GM23338 (cell line): ENCODE measurements around the gene USP46. TPM values are rescaled to one million over a fixed set of nuclear protein-coding genes. Genes with fewer than 3 reads are reported as not detected.

Experiments used
- ATAC-seq: fragments of 200-7000 bp; cut with Tn5 transposase; 3 replicates; pipeline ENCODE4 v1.9.1; 2020
- DNase-seq: peaks from one replicate; pipeline ENCODE4 v3.0.0-alpha.2; 2015; ENCODE audit warnings: low spot score
- H2AFZ ChIP-seq: fragments of 200-600 bp; sonication (generic); 2 replicates; pipeline ENCODE4 v1.8.0; 2016; ENCODE audit warnings: antibody characterized with exemption, mild to moderate bottlenecking, moderate library complexity
- H3F3A ChIP-seq: fragments of 200-600 bp; sonication (generic); replicated peaks from 2 replicates; pipeline ENCODE4 v1.8.0; 2017; ENCODE audit warnings: antibody characterized with exemption, mixed run types, low read depth
- H3K27ac ChIP-seq: fragments of 200-600 bp; sonication (generic); 2 replicates; pipeline ENCODE4 v1.6.1; 2016; ENCODE audit warnings: low read depth
- H3K27me3 ChIP-seq: fragments of 200-600 bp; sonication (generic); 2 replicates; pipeline ENCODE4 v1.8.0; 2016; ENCODE audit warnings: mild to moderate bottlenecking, mixed run types, moderate library complexity; ENCODE audit not compliant: insufficient read depth
- H3K36me3 ChIP-seq: fragments of 200-600 bp; sonication (generic); 2 replicates; pipeline ENCODE4 v1.8.0; 2016; ENCODE audit warnings: mild to moderate bottlenecking; ENCODE audit not compliant: insufficient read depth
- H3K4me1 ChIP-seq: fragments of 200-600 bp; sonication (generic); 2 replicates; pipeline ENCODE4 v1.8.0; 2016; ENCODE audit warnings: mild to moderate bottlenecking, moderate library complexity; ENCODE audit not compliant: insufficient read depth
- H3K4me2 ChIP-seq: fragments of 200-600 bp; sonication (generic); 2 replicates; pipeline ENCODE4 v1.7.1; 2017; ENCODE audit warnings: mixed run types
- H3K4me3 ChIP-seq: fragments of 200-600 bp; sonication (generic); 2 replicates; pipeline ENCODE4 v1.6.1; 2016; ENCODE audit warnings: mixed run types
- H3K79me2 ChIP-seq: fragments of 200-600 bp; sonication (generic); replicated peaks from 2 replicates; pipeline ENCODE4 v1.8.0; 2017; ENCODE audit warnings: mild to moderate bottlenecking; ENCODE audit not compliant: insufficient read depth
- H3K9me2 ChIP-seq: fragments of 200-600 bp; sonication (generic); 2 replicates; pipeline ENCODE4 v1.8.0; 2017; ENCODE audit not compliant: insufficient read depth
- H4K20me1 ChIP-seq: fragments of 200-600 bp; sonication (generic); replicated peaks from 2 replicates; pipeline ENCODE4 v1.8.0; 2017; ENCODE audit warnings: mild to moderate bottlenecking; ENCODE audit not compliant: insufficient read depth
- H3K27ac Mint-ChIP-seq: 2 replicates; pipeline ENCODE4 v1.8.0; 2020; ENCODE audit warnings: inconsistent platforms, mild to moderate bottlenecking, moderate library complexity, mixed read lengths
- H3K27me3 Mint-ChIP-seq: 3 replicates; pipeline ENCODE4 v1.8.0; 2022; ENCODE audit warnings: low read depth, mild to moderate bottlenecking, moderate library complexity, mixed read lengths, inconsistent platforms; ENCODE audit not compliant: insufficient read depth, poor library complexity
- H3K36me3 Mint-ChIP-seq: 3 replicates; pipeline ENCODE4 v1.8.0; 2021; ENCODE audit warnings: low read depth, mild to moderate bottlenecking, inconsistent platforms, moderate library complexity, mixed read lengths
- H3K4me1 Mint-ChIP-seq: 3 replicates; pipeline ENCODE4 v1.8.0; 2020; ENCODE audit warnings: mild to moderate bottlenecking, inconsistent platforms, mixed read lengths
- H3K4me3 Mint-ChIP-seq: 3 replicates; pipeline ENCODE4 v1.8.0; 2021; ENCODE audit warnings: moderate library complexity, mild to moderate bottlenecking, inconsistent platforms, mixed read lengths
- H3K9me3 Mint-ChIP-seq: 3 replicates; pipeline ENCODE4 v1.8.0; 2020; ENCODE audit warnings: moderate library complexity, mild to moderate bottlenecking, inconsistent platforms, mixed read lengths
- CREB1 ChIP-seq: fragments of 250-450 bp; sonication (Bioruptor Pico); IDR thresholded peaks from 2 replicates; pipeline ENCODE4 v1.5.0; 2020; ENCODE audit warnings: low read depth, mild to moderate bottlenecking, moderate library complexity
- EZH2 ChIP-seq: fragments of 200-600 bp; sonication (generic); IDR thresholded peaks from one replicate; pipeline ENCODE4 v1.8.0; 2017; ENCODE audit warnings: antibody characterized with exemption, mild to moderate bottlenecking, low read depth; ENCODE audit not compliant: unreplicated experiment
- EZH2phosphoT487 ChIP-seq: fragments of 200-600 bp; sonication (generic); IDR thresholded peaks from one replicate; pipeline ENCODE4 v1.8.1; 2018; ENCODE audit warnings: antibody characterized with exemption; ENCODE audit not compliant: unreplicated experiment
- JUNB ChIP-seq: IDR thresholded peaks from one replicate; pipeline ENCODE4 v1.6.1; 2016; ENCODE audit warnings: antibody characterized with exemption; ENCODE audit not compliant: unreplicated experiment
- NANOG ChIP-seq: IDR thresholded peaks from 2 replicates; pipeline ENCODE4 v1.6.1; 2016; ENCODE audit warnings: antibody characterized with exemption, borderline replicate concordance
- POLR2AphosphoS5 ChIP-seq: IDR thresholded peaks from 2 replicates; pipeline ENCODE4 v1.6.1; 2016; ENCODE audit warnings: antibody characterized with exemption, low read depth
- STAT1 ChIP-seq: IDR thresholded peaks from one replicate; pipeline ENCODE4 v1.6.1; 2016; ENCODE audit warnings: antibody characterized with exemption; ENCODE audit not compliant: unreplicated experiment
- ZNF114 ChIP-seq: fragments of 250-450 bp; sonication (Bioruptor Pico); IDR thresholded peaks from 2 replicates; pipeline ENCODE4 v1.5.0; 2020; ENCODE audit warnings: mild to moderate bottlenecking, moderate library complexity
- ZNF331 ChIP-seq: fragments of 250-450 bp; sonication (Bioruptor Pico); IDR thresholded peaks from 2 replicates; pipeline ENCODE4 v1.5.0; 2020; ENCODE audit warnings: low read depth, mild to moderate bottlenecking, moderate library complexity
- polyA plus RNA-seq: library from polyadenylated mRNA; unstranded; fragments of >200 nt; fragmentation: Nextera tagmentation; extraction: Ambion mirVana; gene quantifications from 2 replicates; pipeline ENCODE4 v1.2.1, GENCODE V29; 2016
- total RNA-seq: library from RNA; depleted of rRNA; stranded (reverse); fragments of >200 nt; shearing (Covaris generic); gene quantifications from 2 replicates; pipeline ENCODE4 v1.2.3, GENCODE V29; 2014
- TF ChIP-seq, protein P1 (sequence below), 2 experiments: fragments of 200-600 bp in 1 of 2; sonication (generic) in 1 of 2; conservative IDR thresholded peaks; 2 replicates each; pipeline versions ENCODE4 v1.5.1 to v1.6.1; 2016 to 2017; ENCODE audit warnings: antibody characterized with exemption in 2 of 2, low read depth in 2 of 2, mild to moderate bottlenecking in 2 of 2, moderate library complexity in 1 of 2
- TF ChIP-seq, protein P2 (sequence below): IDR thresholded peaks from one replicate; pipeline ENCODE4 v1.6.1; 2018; ENCODE audit warnings: antibody characterized with exemption; ENCODE audit not compliant: unreplicated experiment
- TF ChIP-seq, protein P3 (sequence below): fragments of 250-450 bp; sonication (Bioruptor Pico); IDR thresholded peaks from 2 replicates; pipeline ENCODE4 v1.5.0; 2020; ENCODE audit warnings: mild to moderate bottlenecking, moderate library complexity
- TF ChIP-seq, protein P4 (sequence below): IDR thresholded peaks from 2 replicates; pipeline ENCODE4 v1.6.1; 2016; ENCODE audit warnings: antibody characterized with exemption

USP46 gene
- total and polyA plus RNA-seq, 2 experiments from 2014 or later, result 40.5 to 59.4 TPM

DNA sequence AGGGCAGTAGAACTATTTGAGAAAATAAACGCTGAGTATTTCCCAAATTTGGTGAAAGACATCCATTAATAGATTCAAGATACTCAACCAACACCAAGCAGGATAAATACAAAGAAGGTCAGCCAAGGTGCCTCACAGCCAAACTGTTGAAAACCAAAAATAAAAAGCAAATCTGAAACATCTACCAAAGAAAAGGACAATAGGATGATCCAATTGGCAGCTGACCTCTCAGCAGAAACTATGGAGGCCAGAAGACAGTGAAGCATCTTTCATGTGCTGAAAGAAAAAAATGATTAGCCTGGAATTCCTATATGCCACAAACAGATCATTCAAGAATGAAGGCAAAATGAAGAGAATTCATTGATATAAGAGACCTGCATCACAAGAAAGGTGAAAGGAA is 44.9 kb downstream of the USP46 start:
- Mint-ChIP-seq H3K36me3 (peaks cover 46% of the 10 kb centered on the region), H3K4me3 (no peak overlapping the region)

More for the DNA sequence above, 44.9 kb downstream of the USP46 start:
- no peak for ATAC-seq
- Mint-ChIP-seq H3K4me1 (peaks cover 6% of the 10 kb centered on the region; the same call in 2 of the 3 replicates), H3K27me3 (peaks cover 3% of the 10 kb centered on the region), H3K9me3 (no peaks in the 10 kb centered on the region), H3K27ac (no peak overlapping the region)
- H4K20me1 ChIP-seq, result no peaks in the 10 kb centered on the region; the same call in none of the 2 replicates
- peaks cover 10% of the 10 kb centered on the region; the same call in 1 of the 2 replicates for H3K36me3 ChIP-seq
- H3K4me1 ChIP-seq, result peaks cover 5% of the 10 kb centered on the region
- peaks cover 67% of the 10 kb centered on the region for H3K79me2 ChIP-seq
- H2AFZ ChIP-seq, result no peak overlapping the region
- H3F3A ChIP-seq, result no peaks in the 10 kb centered on the region
- no peak for DNase-seq
- H3K4me2 ChIP-seq, result no peak overlapping the region
- H3K4me3 ChIP-seq, result no peak overlapping the region
- no peak overlapping the region for H3K27ac ChIP-seq
- H3K27me3 ChIP-seq, result no peaks in the 10 kb centered on the region
- TF ChIP-seq NANOG, result no peak
- no peak for TF ChIP-seq CREB1 (CRISPR knock-in tag)
- TF ChIP-seq POLR2AphosphoS5, result no peak
- TF ChIP-seq EZH2, result no peak
- TF ChIP-seq, protein P1, sequence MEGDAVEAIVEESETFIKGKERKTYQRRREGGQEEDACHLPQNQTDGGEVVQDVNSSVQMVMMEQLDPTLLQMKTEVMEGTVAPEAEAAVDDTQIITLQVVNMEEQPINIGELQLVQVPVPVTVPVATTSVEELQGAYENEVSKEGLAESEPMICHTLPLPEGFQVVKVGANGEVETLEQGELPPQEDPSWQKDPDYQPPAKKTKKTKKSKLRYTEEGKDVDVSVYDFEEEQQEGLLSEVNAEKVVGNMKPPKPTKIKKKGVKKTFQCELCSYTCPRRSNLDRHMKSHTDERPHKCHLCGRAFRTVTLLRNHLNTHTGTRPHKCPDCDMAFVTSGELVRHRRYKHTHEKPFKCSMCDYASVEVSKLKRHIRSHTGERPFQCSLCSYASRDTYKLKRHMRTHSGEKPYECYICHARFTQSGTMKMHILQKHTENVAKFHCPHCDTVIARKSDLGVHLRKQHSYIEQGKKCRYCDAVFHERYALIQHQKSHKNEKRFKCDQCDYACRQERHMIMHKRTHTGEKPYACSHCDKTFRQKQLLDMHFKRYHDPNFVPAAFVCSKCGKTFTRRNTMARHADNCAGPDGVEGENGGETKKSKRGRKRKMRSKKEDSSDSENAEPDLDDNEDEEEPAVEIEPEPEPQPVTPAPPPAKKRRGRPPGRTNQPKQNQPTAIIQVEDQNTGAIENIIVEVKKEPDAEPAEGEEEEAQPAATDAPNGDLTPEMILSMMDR (conservative IDR thresholded peaks at IDR 0.05; ENCODE audit: low read depth in 2 of 2), result no peak
- TF ChIP-seq ZNF114 (CRISPR knock-in tag), result no peak
- TF ChIP-seq, protein P2, sequence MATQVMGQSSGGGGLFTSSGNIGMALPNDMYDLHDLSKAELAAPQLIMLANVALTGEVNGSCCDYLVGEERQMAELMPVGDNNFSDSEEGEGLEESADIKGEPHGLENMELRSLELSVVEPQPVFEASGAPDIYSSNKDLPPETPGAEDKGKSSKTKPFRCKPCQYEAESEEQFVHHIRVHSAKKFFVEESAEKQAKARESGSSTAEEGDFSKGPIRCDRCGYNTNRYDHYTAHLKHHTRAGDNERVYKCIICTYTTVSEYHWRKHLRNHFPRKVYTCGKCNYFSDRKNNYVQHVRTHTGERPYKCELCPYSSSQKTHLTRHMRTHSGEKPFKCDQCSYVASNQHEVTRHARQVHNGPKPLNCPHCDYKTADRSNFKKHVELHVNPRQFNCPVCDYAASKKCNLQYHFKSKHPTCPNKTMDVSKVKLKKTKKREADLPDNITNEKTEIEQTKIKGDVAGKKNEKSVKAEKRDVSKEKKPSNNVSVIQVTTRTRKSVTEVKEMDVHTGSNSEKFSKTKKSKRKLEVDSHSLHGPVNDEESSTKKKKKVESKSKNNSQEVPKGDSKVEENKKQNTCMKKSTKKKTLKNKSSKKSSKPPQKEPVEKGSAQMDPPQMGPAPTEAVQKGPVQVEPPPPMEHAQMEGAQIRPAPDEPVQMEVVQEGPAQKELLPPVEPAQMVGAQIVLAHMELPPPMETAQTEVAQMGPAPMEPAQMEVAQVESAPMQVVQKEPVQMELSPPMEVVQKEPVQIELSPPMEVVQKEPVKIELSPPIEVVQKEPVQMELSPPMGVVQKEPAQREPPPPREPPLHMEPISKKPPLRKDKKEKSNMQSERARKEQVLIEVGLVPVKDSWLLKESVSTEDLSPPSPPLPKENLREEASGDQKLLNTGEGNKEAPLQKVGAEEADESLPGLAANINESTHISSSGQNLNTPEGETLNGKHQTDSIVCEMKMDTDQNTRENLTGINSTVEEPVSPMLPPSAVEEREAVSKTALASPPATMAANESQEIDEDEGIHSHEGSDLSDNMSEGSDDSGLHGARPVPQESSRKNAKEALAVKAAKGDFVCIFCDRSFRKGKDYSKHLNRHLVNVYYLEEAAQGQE, result no peak
- no peak for TF ChIP-seq JUNB
- TF ChIP-seq, protein P3, sequence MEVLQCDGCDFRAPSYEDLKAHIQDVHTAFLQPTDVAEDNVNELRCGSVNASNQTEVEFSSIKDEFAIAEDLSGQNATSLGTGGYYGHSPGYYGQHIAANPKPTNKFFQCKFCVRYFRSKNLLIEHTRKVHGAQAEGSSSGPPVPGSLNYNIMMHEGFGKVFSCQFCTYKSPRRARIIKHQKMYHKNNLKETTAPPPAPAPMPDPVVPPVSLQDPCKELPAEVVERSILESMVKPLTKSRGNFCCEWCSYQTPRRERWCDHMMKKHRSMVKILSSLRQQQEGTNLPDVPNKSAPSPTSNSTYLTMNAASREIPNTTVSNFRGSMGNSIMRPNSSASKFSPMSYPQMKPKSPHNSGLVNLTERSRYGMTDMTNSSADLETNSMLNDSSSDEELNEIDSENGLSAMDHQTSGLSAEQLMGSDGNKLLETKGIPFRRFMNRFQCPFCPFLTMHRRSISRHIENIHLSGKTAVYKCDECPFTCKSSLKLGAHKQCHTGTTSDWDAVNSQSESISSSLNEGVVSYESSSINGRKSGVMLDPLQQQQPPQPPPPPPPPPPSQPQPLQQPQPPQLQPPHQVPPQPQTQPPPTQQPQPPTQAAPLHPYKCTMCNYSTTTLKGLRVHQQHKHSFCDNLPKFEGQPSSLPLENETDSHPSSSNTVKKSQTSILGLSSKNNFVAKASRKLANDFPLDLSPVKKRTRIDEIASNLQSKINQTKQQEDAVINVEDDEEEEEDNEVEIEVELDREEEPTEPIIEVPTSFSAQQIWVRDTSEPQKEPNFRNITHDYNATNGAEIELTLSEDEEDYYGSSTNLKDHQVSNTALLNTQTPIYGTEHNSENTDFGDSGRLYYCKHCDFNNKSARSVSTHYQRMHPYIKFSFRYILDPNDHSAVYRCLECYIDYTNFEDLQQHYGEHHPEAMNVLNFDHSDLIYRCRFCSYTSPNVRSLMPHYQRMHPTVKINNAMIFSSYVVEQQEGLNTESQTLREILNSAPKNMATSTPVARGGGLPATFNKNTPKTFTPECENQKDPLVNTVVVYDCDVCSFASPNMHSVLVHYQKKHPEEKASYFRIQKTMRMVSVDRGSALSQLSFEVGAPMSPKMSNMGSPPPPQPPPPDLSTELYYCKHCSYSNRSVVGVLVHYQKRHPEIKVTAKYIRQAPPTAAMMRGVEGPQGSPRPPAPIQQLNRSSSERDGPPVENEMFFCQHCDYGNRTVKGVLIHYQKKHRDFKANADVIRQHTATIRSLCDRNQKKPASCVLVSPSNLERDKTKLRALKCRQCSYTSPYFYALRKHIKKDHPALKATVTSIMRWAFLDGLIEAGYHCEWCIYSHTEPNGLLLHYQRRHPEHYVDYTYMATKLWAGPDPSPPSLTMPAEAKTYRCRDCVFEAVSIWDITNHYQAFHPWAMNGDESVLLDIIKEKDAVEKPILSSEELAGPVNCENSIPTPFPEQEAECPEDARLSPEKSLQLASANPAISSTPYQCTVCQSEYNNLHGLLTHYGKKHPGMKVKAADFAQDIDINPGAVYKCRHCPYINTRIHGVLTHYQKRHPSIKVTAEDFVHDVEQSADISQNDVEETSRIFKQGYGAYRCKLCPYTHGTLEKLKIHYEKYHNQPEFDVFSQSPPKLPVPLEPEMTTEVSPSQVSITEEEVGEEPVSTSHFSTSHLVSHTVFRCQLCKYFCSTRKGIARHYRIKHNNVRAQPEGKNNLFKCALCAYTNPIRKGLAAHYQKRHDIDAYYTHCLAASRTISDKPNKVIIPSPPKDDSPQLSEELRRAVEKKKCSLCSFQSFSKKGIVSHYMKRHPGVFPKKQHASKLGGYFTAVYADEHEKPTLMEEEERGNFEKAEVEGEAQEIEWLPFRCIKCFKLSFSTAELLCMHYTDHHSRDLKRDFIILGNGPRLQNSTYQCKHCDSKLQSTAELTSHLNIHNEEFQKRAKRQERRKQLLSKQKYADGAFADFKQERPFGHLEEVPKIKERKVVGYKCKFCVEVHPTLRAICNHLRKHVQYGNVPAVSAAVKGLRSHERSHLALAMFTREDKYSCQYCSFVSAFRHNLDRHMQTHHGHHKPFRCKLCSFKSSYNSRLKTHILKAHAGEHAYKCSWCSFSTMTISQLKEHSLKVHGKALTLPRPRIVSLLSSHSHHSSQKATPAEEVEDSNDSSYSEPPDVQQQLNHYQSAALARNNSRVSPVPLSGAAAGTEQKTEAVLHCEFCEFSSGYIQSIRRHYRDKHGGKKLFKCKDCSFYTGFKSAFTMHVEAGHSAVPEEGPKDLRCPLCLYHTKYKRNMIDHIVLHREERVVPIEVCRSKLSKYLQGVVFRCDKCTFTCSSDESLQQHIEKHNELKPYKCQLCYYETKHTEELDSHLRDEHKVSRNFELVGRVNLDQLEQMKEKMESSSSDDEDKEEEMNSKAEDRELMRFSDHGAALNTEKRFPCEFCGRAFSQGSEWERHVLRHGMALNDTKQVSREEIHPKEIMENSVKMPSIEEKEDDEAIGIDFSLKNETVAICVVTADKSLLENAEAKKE, result no peak
- no peak for TF ChIP-seq STAT1
- TF ChIP-seq, protein P4, sequence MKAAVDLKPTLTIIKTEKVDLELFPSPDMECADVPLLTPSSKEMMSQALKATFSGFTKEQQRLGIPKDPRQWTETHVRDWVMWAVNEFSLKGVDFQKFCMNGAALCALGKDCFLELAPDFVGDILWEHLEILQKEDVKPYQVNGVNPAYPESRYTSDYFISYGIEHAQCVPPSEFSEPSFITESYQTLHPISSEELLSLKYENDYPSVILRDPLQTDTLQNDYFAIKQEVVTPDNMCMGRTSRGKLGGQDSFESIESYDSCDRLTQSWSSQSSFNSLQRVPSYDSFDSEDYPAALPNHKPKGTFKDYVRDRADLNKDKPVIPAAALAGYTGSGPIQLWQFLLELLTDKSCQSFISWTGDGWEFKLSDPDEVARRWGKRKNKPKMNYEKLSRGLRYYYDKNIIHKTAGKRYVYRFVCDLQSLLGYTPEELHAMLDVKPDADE, result no peak
- TF ChIP-seq EZH2phosphoT487, result no peak
- TF ChIP-seq ZNF331 (CRISPR knock-in tag), result no peak
- no peaks in the 10 kb centered on the region for H3K9me2 ChIP-seq
